Measurements from ENCODE around the gene LTBR. TPM values are rescaled to one million over a fixed set of nuclear protein-coding genes. Genes with fewer than 3 reads are reported as not detected.

The LTBR gene
- total and polyA plus RNA-seq, 10 of the 15 experiments (the other 5 are each of a cell fraction or from before 2014, with no cell fraction given) = 0.24 to 0.44 TPM; not detected in 8

GRCh38 chr12:6430124-6430989 is 46.4 kb downstream of the LTBR start (continued):
- TF ChIP-seq BACH1 (IDR thresholded peaks at IDR 0.05; ENCODE audit: borderline replicate concordance) = 0 out of 2 replicates have a peak, but pooled peaks have one; percentile 39
- peak; percentile 22; the same call in 1 of the 2 replicates for TF ChIP-seq ZNF687 (IDR thresholded peaks at IDR 0.05)
- no peak for TF ChIP-seq PRDM15 (CRISPR knock-in tag; IDR thresholded peaks at IDR 0.05)
- TF ChIP-seq PKNOX1 (IDR thresholded peaks at IDR 0.05) = peak; percentile 36; the same call in 1 of the 2 replicates
- TF ChIP-seq STAT3 (IDR thresholded peaks at IDR 0.05; ENCODE audit: low read depth, low read length) = no peak

Data from GM12878 (cell line).